ENCODE data around the gene MYH11. TPM values are rescaled to one million over a fixed set of nuclear protein-coding genes. Genes with fewer than 3 reads are reported as not detected.

Gene MYH11
- total RNA-seq, 3 donors from 2014 or later: 98.2 to 5,005 (median 282) TPM

DNA sequence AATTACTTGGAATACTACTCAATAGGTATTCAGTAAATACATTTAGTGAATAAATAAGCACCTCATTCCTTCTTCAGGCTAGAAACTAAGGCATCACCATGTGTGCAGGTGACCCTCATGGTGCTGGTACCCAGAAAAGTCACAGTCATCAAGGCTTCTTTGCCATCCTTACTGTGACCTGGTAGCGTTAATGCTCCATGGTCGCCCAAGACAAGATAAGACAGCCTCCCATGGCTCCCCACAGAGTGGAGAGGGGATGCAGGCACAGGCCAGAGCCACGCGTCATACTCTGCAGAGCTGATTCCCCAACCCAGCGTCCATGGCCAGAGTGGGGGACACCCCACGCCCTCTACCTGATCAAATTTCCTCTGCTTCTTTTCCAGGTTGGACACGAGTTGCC is 133.0 kb downstream of the MYH11 start:
- intact Hi-C loops (cut with DNase I, micrococcal nuclease): no loop called here
- DNase-seq (no peak), ATAC-seq (no peak)
- Histone ChIP-seq H3K4me3 (no peak overlapping the region), H3K36me3 (ENCODE audit: low read depth) (no peaks in the 10 kb centered on the region), H3K4me1 (ENCODE audit: low read depth) (peaks cover 3% of the 10 kb centered on the region), H3K9me3 (no peaks in the 10 kb centered on the region)
- TF ChIP-seq, protein P1, sequence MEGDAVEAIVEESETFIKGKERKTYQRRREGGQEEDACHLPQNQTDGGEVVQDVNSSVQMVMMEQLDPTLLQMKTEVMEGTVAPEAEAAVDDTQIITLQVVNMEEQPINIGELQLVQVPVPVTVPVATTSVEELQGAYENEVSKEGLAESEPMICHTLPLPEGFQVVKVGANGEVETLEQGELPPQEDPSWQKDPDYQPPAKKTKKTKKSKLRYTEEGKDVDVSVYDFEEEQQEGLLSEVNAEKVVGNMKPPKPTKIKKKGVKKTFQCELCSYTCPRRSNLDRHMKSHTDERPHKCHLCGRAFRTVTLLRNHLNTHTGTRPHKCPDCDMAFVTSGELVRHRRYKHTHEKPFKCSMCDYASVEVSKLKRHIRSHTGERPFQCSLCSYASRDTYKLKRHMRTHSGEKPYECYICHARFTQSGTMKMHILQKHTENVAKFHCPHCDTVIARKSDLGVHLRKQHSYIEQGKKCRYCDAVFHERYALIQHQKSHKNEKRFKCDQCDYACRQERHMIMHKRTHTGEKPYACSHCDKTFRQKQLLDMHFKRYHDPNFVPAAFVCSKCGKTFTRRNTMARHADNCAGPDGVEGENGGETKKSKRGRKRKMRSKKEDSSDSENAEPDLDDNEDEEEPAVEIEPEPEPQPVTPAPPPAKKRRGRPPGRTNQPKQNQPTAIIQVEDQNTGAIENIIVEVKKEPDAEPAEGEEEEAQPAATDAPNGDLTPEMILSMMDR (IDR thresholded peaks at IDR 0.05): no peak

DNA sequence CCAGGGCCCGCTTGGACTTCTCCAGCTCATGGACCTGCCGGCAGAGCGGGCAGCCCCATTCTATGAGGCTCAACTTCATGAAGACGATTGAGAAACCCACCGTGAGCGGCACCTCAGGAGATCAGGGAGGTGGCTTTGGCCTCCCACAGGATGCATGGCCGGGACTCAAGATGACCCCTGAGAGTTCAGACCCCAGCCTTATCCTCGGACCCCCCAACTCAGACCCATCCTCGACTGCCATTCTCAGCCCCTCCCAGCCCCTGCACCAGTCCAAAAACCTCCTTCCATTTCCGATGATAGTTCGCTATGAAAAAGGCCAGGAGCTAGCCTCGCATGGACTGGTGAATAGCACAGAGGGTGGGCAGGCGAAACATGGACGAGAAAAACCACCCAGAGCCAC is 135.8 kb downstream of the MYH11 start:
- Histone ChIP-seq H3K36me3 (ENCODE audit: low read depth) (no peaks in the 10 kb centered on the region), H3K9me3 (no peaks in the 10 kb centered on the region), H3K4me3 (no peak overlapping the region), H3K4me1 (ENCODE audit: low read depth) (no peaks in the 10 kb centered on the region)
- intact Hi-C loops (cut with DNase I, micrococcal nuclease): no loop called here
- ATAC-seq (no peak), DNase-seq (no peak)
- TF ChIP-seq, protein P1 (IDR thresholded peaks at IDR 0.05): no peak

DNA sequence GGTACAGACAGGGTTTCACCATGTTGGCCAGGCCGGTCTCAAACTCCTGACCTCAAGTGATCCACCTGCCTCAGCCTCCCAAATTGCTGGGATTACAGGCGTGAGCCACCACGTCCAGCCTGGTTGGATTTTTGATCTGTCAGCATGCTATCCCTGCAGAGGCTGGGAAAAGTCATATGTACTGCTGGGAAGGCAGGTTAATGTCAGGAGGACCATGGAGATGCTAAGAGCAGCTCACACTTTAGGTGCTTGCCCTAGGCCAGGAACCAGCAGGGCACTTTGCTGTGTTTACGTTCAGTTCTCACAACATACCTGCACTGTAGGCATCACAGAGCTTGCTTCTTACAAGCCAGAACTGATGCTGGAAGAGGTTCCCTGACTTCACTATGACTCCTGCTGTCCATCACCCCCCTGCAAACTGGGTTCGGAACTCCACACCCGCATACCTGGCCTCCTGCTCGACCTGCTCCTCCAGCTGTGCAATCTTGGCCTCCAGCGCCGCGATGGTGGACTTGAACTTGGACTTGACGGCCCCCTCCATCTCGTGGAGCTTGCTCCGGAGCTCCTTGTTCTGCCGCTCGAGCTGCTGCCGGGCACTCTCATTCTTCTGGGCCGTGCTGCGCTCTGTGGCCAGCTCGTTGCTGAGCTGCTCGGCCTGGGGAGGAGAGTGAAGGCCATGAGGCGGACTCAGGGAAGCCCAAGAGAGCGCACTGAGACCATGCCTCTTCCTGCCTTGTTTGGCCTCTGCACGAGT is 140.0 kb downstream of the MYH11 start:
- TF ChIP-seq, protein P1 (IDR thresholded peaks at IDR 0.05): no peak
- DNase-seq (no peak), ATAC-seq (no peak)
- intact Hi-C loops (cut with DNase I, micrococcal nuclease): no loop called here
- Histone ChIP-seq H3K36me3 (ENCODE audit: low read depth) (no peaks in the 10 kb centered on the region), H3K4me1 (ENCODE audit: low read depth) (no peaks in the 10 kb centered on the region), H3K9me3 (no peaks in the 10 kb centered on the region), H3K4me3 (no peak overlapping the region)

DNA sequence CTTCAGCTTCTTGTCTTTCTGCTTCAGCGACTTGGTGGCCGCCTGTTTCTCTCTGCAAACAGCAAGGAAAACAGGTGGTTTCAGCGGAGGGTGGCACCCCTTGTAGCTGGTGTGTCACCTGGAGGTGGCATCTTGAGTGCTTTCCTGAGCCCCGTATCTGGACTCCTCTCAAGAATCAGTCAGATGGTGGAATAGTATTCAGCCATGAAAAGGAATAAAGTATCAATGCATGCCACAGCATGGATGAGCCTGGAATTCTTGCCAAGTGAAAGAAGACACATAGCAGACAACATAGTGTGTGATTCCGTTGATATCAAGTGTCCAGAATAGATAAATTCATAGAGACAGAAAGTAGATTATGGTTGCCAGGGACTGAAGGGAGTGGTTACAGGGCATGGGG is 141.6 kb downstream of the MYH11 start:
- no peak overlapping the region for H3K4me3 ChIP-seq
- TF ChIP-seq, protein P1 (IDR thresholded peaks at IDR 0.05): no peak
- H3K9me3 ChIP-seq: no peaks in the 10 kb centered on the region
- intact Hi-C loops (cut with DNase I, micrococcal nuclease): no loop called here
- H3K4me1 ChIP-seq (ENCODE audit: low read depth): no peaks in the 10 kb centered on the region
- ATAC-seq (no peak), DNase-seq (no peak)
- H3K36me3 ChIP-seq (ENCODE audit: low read depth): no peaks in the 10 kb centered on the region

DNA sequence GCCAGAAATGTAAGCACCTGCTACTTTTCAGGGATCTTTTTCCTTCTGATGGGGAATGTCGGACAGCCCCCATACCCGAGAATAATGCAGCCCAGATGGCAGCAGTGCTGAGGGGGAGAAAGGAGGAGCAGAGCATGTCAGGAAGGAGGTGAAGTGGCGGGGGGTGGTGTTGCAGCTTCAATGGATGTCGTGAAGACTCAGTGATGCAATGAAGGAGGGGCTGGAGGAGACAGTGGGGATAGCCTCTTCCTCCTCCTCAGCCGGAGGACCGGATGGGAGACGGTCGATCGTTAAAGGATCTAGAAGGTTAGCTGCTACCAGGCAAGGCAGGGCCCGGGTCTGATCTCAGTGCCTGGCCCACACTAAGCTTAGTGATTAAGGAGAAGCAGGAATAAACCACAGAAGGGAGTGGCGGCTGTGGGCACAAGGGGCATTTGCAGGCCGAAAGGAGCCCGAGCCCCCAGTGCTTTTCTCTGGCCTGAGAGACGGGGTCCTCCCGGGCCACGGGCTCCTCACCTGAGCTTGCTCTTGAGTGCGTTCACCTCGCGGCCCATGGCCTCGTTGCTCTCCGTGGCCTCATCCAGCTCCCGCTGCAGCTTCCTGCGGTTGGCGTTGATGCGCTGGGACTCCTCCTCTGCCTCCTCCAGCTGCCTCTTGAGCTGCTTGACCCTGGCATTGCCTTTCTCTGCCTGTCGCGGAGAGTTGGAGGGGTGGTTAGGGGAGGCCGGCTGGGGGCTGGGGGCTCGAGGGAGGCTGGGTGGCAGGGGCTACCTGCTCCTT is 142.2 kb downstream of the MYH11 start:
- H3K4me1 ChIP-seq (ENCODE audit: low read depth): no peaks in the 10 kb centered on the region
- ATAC-seq: no peak
- no peaks in the 10 kb centered on the region for H3K9me3 ChIP-seq
- intact Hi-C loops (cut with DNase I, micrococcal nuclease): no loop called here
- TF ChIP-seq, protein P1 (IDR thresholded peaks at IDR 0.05): no peak
- H3K4me3 ChIP-seq: no peak overlapping the region
- H3K36me3 ChIP-seq (ENCODE audit: low read depth): no peaks in the 10 kb centered on the region
- no peak for DNase-seq
